H9 (cell line): ENCODE results near the gene TMEM200A. TPM values are rescaled to one million over a fixed set of nuclear protein-coding genes. Genes with fewer than 3 reads are reported as not detected.

Experiments
- DNase-seq: peaks from one replicate; pipeline ENCODE4 v3.0.0-alpha.2; 2017
- H2AFZ ChIP-seq: one replicate; pipeline ENCODE4 v1.6.1; 2013; ENCODE audit warnings: mild to moderate bottlenecking, low read length, control low read depth, moderate library complexity
- H2AK5ac ChIP-seq: 2 replicates; pipeline ENCODE4 v1.6.1; 2013; ENCODE audit warnings: low read length, control low read depth, mixed read lengths; ENCODE audit not compliant: insufficient read length
- H2BK120ac ChIP-seq: one replicate; pipeline ENCODE4 v1.6.1; 2013; ENCODE audit warnings: low read depth, mild to moderate bottlenecking, low read length, control low read depth, inconsistent platforms; ENCODE audit not compliant: poor library complexity, severe bottlenecking
- H2BK12ac ChIP-seq: 2 replicates; pipeline ENCODE4 v1.6.1; 2013; ENCODE audit warnings: low read length, control low read depth, mixed read lengths, low read depth; ENCODE audit not compliant: insufficient read length
- H2BK15ac ChIP-seq: 2 replicates; pipeline ENCODE4 v1.6.1; 2013; ENCODE audit warnings: low read depth, low read length, control low read depth
- H2BK20ac ChIP-seq: one replicate; pipeline ENCODE4 v1.6.1; 2013; ENCODE audit warnings: low read depth, mild to moderate bottlenecking, low read length, control low read depth, inconsistent platforms; ENCODE audit not compliant: poor library complexity, severe bottlenecking
- H2BK5ac ChIP-seq: 2 replicates; pipeline ENCODE4 v1.6.1; 2013; ENCODE audit warnings: low read length, control low read depth, mixed read lengths; ENCODE audit not compliant: insufficient read length
- H3K14ac ChIP-seq: 2 replicates; pipeline ENCODE4 v1.6.1; 2013; ENCODE audit warnings: low read length, control low read depth; ENCODE audit not compliant: insufficient read depth
- H3K18ac ChIP-seq: 2 replicates; pipeline ENCODE4 v1.6.1; 2013; ENCODE audit warnings: low read depth, mild to moderate bottlenecking, mixed read lengths, low read length, control low read depth; ENCODE audit not compliant: insufficient read length
- H3K23ac ChIP-seq: 2 replicates; pipeline ENCODE4 v1.6.1; 2013; ENCODE audit warnings: low read length, control low read depth, mixed read lengths, low read depth; ENCODE audit not compliant: insufficient read length
- H3K23me2 ChIP-seq: 2 replicates; pipeline ENCODE4 v1.6.1; 2013; ENCODE audit warnings: low read depth, mild to moderate bottlenecking, mixed read lengths, low read length, control low read depth; ENCODE audit not compliant: insufficient read length, poor library complexity, severe bottlenecking
- H3K27ac ChIP-seq: 2 replicates; pipeline ENCODE4 v1.5.1; 2013; ENCODE audit warnings: low read length, control low read depth, mixed read lengths, low read depth; ENCODE audit not compliant: insufficient read length
- H3K27me3 ChIP-seq: 2 replicates; pipeline ENCODE4 v1.6.1; 2013; ENCODE audit warnings: low read length, control low read depth, inconsistent platforms; ENCODE audit not compliant: insufficient read depth
- H3K4ac ChIP-seq: 2 replicates; pipeline ENCODE4 v1.6.1; 2013; ENCODE audit warnings: low read depth, mild to moderate bottlenecking, control low read depth, inconsistent platforms, low read length, moderate library complexity
- H3K4me1 ChIP-seq: 2 replicates; pipeline ENCODE4 v1.6.1; 2013; ENCODE audit warnings: low read length, control low read depth, inconsistent platforms; ENCODE audit not compliant: insufficient read depth
- H3K4me2 ChIP-seq: 2 replicates; pipeline ENCODE4 v1.6.1; 2013; ENCODE audit warnings: low read length, control low read depth, mixed read lengths; ENCODE audit not compliant: insufficient read length, insufficient read depth
- H3K56ac ChIP-seq: 2 replicates; pipeline ENCODE4 v1.6.1; 2013; ENCODE audit warnings: low read depth, mild to moderate bottlenecking, mixed read lengths, low read length, control low read depth; ENCODE audit not compliant: insufficient read length
- H3K79me1 ChIP-seq: 2 replicates; pipeline ENCODE4 v1.6.1; 2013; ENCODE audit warnings: low read depth, mild to moderate bottlenecking, moderate library complexity, low read length, control low read depth, inconsistent platforms; ENCODE audit not compliant: insufficient read depth, poor library complexity, severe bottlenecking
- H3K79me2 ChIP-seq: 2 replicates; pipeline ENCODE4 v1.6.1; 2013; ENCODE audit warnings: low read length, control low read depth, inconsistent platforms; ENCODE audit not compliant: insufficient read depth
- H3K9ac ChIP-seq: 2 replicates; pipeline ENCODE4 v1.6.1; 2013; ENCODE audit warnings: low read length, control low read depth, mixed read lengths; ENCODE audit not compliant: insufficient read length; ENCODE audit errors: extremely low read depth
- H3K9me3 ChIP-seq: one replicate; pipeline ENCODE4 v1.6.1; 2013; ENCODE audit warnings: low read depth, low read length, inconsistent platforms; ENCODE audit not compliant: control insufficient read depth
- H3T11ph ChIP-seq: one replicate; pipeline ENCODE4 v1.6.1; 2013; ENCODE audit warnings: mild to moderate bottlenecking, low read length, control low read depth, inconsistent platforms
- H4K20me1 ChIP-seq: one replicate; pipeline ENCODE4 v1.6.1; 2013; ENCODE audit not compliant: control insufficient read depth, insufficient read length, insufficient read depth
- H4K5ac ChIP-seq: 2 replicates; pipeline ENCODE4 v1.6.1; 2013; ENCODE audit warnings: low read depth, mild to moderate bottlenecking, mixed read lengths, low read length, control low read depth; ENCODE audit not compliant: insufficient read length
- H4K8ac ChIP-seq: replicated peaks from 2 replicates; pipeline ENCODE4 v1.6.1; 2013; ENCODE audit warnings: low read length, control low read depth, mixed read lengths, low read depth; ENCODE audit not compliant: insufficient read length
- H4K91ac ChIP-seq: 2 replicates; pipeline ENCODE4 v1.6.1; 2013; ENCODE audit warnings: low read depth, mild to moderate bottlenecking, moderate library complexity, mixed read lengths, low read length, control low read depth; ENCODE audit not compliant: insufficient read length
- H3K27ac Mint-ChIP-seq, 3 experiments: 2 replicates in 2 of 3; 3 replicates in 1 of 3; pipeline ENCODE4 v1.8.0; 2020 to 2021; ENCODE audit warnings: mixed read lengths in 3 of 3, mild to moderate bottlenecking in 1 of 3, moderate library complexity in 1 of 3
- H3K27me3 Mint-ChIP-seq: 2 replicates; pipeline ENCODE4 v1.8.0; 2021; ENCODE audit warnings: low read depth, mild to moderate bottlenecking, moderate library complexity, mixed read lengths
- H3K36me3 Mint-ChIP-seq, 3 experiments: 2 replicates in 2 of 3; 3 replicates in 1 of 3; pipeline ENCODE4 v1.8.0; 2020 to 2021; ENCODE audit warnings: low read depth in 3 of 3, mixed read lengths in 3 of 3; ENCODE audit not compliant: insufficient read depth in 1 of 3
- H3K4me1 Mint-ChIP-seq, 2 experiments: 2 replicates each; pipeline ENCODE4 v1.8.0; 2020; ENCODE audit warnings: mixed read lengths in 2 of 2
- H3K4me3 Mint-ChIP-seq, 2 experiments: 2 replicates in 1 of 2; 3 replicates in 1 of 2; pipeline ENCODE4 v1.8.0; 2020 to 2021; ENCODE audit warnings: mild to moderate bottlenecking in 2 of 2, mixed read lengths in 2 of 2, moderate library complexity in 1 of 2
- H3K9me3 Mint-ChIP-seq, 2 experiments: 2 replicates in 1 of 2; 3 replicates in 1 of 2; pipeline ENCODE4 v1.8.0; 2020; ENCODE audit warnings: mild to moderate bottlenecking in 2 of 2, mixed read lengths in 2 of 2, moderate library complexity in 1 of 2
- WGBS: extraction: QIAGEN DNeasy Blood & Tissue Kit; methylation state at CpG from one replicate; pipeline ENCODE4 v1.1.7; 2013; ENCODE audit warnings: missing lambda C conversion rate, low lambda C conversion rate, mixed read lengths; ENCODE audit not compliant: insufficient read length; ENCODE audit errors: extremely low coverage; 5-methylcytosine and 5-hydroxymethylcytosine counted together
- total RNA-seq: library from RNA; stranded (reverse); gene quantifications from 2 replicates; pipeline ENCODE4 v1.2.1, GENCODE V29; 2021
- TF ChIP-seq, protein P1 (sequence below): fragments of 200-600 bp; sonication (generic); conservative IDR thresholded peaks from 3 replicates; pipeline ENCODE4 v1.8.0; 2021; ENCODE audit warnings: antibody characterized with exemption, mild to moderate bottlenecking

The TMEM200A gene
- total RNA-seq, 1 experiment from 2014 or later: 6.1 TPM

DNA sequence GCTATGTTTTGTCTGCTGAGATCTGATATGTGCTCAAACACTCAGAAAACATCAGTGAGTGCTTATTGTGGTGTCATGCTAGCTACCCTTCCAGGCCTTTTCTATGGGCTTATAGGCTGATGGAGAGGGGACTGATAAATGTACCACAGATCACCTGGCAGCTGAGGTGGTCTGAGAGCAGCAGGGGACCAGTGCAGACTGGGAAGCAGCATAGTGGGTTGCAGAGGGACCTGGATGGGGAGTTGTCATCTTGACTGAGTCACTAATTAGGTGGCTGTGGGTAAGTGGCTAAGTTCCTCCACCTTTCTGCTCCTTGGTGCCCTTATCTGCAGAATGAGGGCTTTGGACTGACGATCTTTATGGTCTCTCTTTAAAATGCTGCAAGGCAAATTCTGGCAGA is 2.8 kb downstream of the TMEM200A start:
- no peak overlapping the region; a peak in 1 of 7 replicates for H3K27ac Mint-ChIP-seq
- Histone ChIP-seq H3K79me1 (peaks cover 2% of the 10 kb centered on the region), H4K8ac (no peak overlapping the region), H3K14ac (no peak overlapping the region), H3T11ph (no peak overlapping the region), H3K9me3 (no peaks in the 10 kb centered on the region), H3K23me2 (peaks cover 10% of the 10 kb centered on the region), H3K4ac (no peak overlapping the region), H3K4me1 (peaks cover 5% of the 10 kb centered on the region; the same call in 1 of the 2 replicates), H2BK120ac (no peak overlapping the region), H3K56ac (no peak overlapping the region), H4K91ac (no peak overlapping the region), H3K23ac (no peak overlapping the region), H2AK5ac (no peak overlapping the region), H4K5ac (no peak overlapping the region), H3K18ac (no peak overlapping the region), H2AFZ (no peak overlapping the region), H2BK5ac (no peak overlapping the region), H3K27ac (no peak overlapping the region), H3K4me2 (no peak overlapping the region), H2BK20ac (no peak overlapping the region), H2BK12ac (no peak overlapping the region), H3K9ac (no peak overlapping the region), H3K79me2 (no peaks in the 10 kb centered on the region; the same call in 1 of the 2 replicates), H3K27me3 (no peaks in the 10 kb centered on the region), H2BK15ac (no peak overlapping the region), H4K20me1 (no peaks in the 10 kb centered on the region)
- TF ChIP-seq, protein P1, sequence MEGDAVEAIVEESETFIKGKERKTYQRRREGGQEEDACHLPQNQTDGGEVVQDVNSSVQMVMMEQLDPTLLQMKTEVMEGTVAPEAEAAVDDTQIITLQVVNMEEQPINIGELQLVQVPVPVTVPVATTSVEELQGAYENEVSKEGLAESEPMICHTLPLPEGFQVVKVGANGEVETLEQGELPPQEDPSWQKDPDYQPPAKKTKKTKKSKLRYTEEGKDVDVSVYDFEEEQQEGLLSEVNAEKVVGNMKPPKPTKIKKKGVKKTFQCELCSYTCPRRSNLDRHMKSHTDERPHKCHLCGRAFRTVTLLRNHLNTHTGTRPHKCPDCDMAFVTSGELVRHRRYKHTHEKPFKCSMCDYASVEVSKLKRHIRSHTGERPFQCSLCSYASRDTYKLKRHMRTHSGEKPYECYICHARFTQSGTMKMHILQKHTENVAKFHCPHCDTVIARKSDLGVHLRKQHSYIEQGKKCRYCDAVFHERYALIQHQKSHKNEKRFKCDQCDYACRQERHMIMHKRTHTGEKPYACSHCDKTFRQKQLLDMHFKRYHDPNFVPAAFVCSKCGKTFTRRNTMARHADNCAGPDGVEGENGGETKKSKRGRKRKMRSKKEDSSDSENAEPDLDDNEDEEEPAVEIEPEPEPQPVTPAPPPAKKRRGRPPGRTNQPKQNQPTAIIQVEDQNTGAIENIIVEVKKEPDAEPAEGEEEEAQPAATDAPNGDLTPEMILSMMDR: no peak
- H3K9me3 Mint-ChIP-seq: no peaks in the 10 kb centered on the region
- peaks cover 9% of the 10 kb centered on the region for H3K27me3 Mint-ChIP-seq
- no peak for DNase-seq
- H3K4me3 Mint-ChIP-seq: no peak overlapping the region
- WGBS: no CpG with 5 or more reads among the region's 1 CpG
- H3K36me3 Mint-ChIP-seq: no peaks in the 10 kb centered on the region
- peaks cover 40 to 45% of the 10 kb centered on the region in 2 experiments for H3K4me1 Mint-ChIP-seq
